Smooth muscle cell (in vitro differentiated cells): ENCODE data around the gene ADD1. TPM values are rescaled to one million over a fixed set of nuclear protein-coding genes. Genes with fewer than 3 reads are reported as not detected.

Experiments used
- DNase-seq: peaks from one replicate; lab custom pipeline; 2025; ENCODE audit not compliant: unreplicated experiment; lab: John Stamatoyannopoulos, UW
- H2AFZ ChIP-seq: fragments of 200-600 bp; sonication (generic); 2 replicates; pipeline ENCODE4 v1.6.0; 2016; ENCODE audit warnings: antibody characterized with exemption, low read depth, mild to moderate bottlenecking
- H3F3A ChIP-seq: fragments of 200-600 bp; sonication (generic); 2 replicates; pipeline ENCODE4 v1.6.0; 2017; ENCODE audit warnings: antibody characterized with exemption, low read depth
- H3K27ac ChIP-seq: fragments of 200-600 bp; sonication (generic); 2 replicates; pipeline ENCODE4 v1.5.1; 2016; ENCODE audit warnings: low read depth, mild to moderate bottlenecking
- H3K27me3 ChIP-seq: fragments of 200-600 bp; sonication (generic); 2 replicates; pipeline ENCODE4 v1.6.1; 2016; ENCODE audit warnings: low read depth, mild to moderate bottlenecking
- H3K36me3 ChIP-seq: fragments of 200-600 bp; sonication (generic); 2 replicates; pipeline ENCODE4 v1.5.1; 2016; ENCODE audit warnings: low read depth
- H3K4me1 ChIP-seq: fragments of 200-600 bp; sonication (generic); 2 replicates; pipeline ENCODE4 v1.5.1; 2016; ENCODE audit warnings: low read depth
- H3K4me2 ChIP-seq: fragments of 200-600 bp; sonication (generic); 2 replicates; pipeline ENCODE4 v1.6.0; 2016; ENCODE audit warnings: mild to moderate bottlenecking
- H3K4me3 ChIP-seq: fragments of 200-600 bp; sonication (generic); 2 replicates; pipeline ENCODE4 v1.5.1; 2016; ENCODE audit warnings: mild to moderate bottlenecking
- H3K79me2 ChIP-seq: fragments of 200-600 bp; sonication (generic); 2 replicates; pipeline ENCODE4 v1.6.0; 2016; ENCODE audit warnings: low read depth, mild to moderate bottlenecking
- H3K9ac ChIP-seq: fragments of 200-600 bp; sonication (generic); 2 replicates; pipeline ENCODE4 v1.6.0; 2016; ENCODE audit warnings: low read depth
- H3K9me3 ChIP-seq: fragments of 200-600 bp; sonication (generic); replicated peaks from 2 replicates; pipeline ENCODE4 v1.5.1; 2016; ENCODE audit warnings: low read depth
- H4K20me1 ChIP-seq: fragments of 200-600 bp; sonication (generic); 2 replicates; pipeline ENCODE4 v1.6.0; 2016; ENCODE audit warnings: low read depth
- CTCF ChIP-seq: fragments of 200-600 bp; sonication (generic); IDR thresholded peaks from 2 replicates; pipeline ENCODE4 v1.5.1; 2017; ENCODE audit warnings: borderline replicate concordance, mild to moderate bottlenecking, antibody characterized with exemption; ENCODE audit not compliant: insufficient read depth, poor library complexity, severe bottlenecking
- WGBS: methylation state at CpG from one replicate; pipeline ENCODE4 v1.1.7; 2016; ENCODE audit warnings: low lambda C conversion rate; 5-methylcytosine and 5-hydroxymethylcytosine counted together
- polyA plus RNA-seq: library from polyadenylated mRNA; unstranded; fragments of >200 nt; fragmentation: Nextera tagmentation; extraction: Ambion mirVana; gene quantifications from 2 replicates; pipeline ENCODE4 v1.2.1, GENCODE V29; 2016
- total RNA-seq: library from RNA; depleted of rRNA; stranded (reverse); fragments of >200 nt; gene quantifications from 2 replicates; pipeline ENCODE4 v1.2.3, GENCODE V29; 2014

Gene ADD1
- total and polyA plus RNA-seq, 2 experiments from 2014 or later: 109 to 175 TPM

GRCh38 chr4:2795893-2796848 is 47.5 kb upstream of the ADD1 start:
- Histone ChIP-seq H3F3A (no peaks in the 10 kb centered on the region), H3K27ac (peak overlapping the region; percentile 11), H3K79me2 (peaks cover 53% of the 10 kb centered on the region), H4K20me1 (peaks cover 23% of the 10 kb centered on the region), H3K9me3 (no peaks in the 10 kb centered on the region), H3K27me3 (no peaks in the 10 kb centered on the region), H3K4me2 (peak overlapping the region; percentile 92), H3K4me3 (no peak overlapping the region), H3K36me3 (no peaks in the 10 kb centered on the region), H3K9ac (no peak overlapping the region), H3K4me1 (peaks cover 26% of the 10 kb centered on the region), H2AFZ (no peak overlapping the region)
- TF ChIP-seq CTCF: no peak
- WGBS: 79% methylated on average over 27 of the region's 27 CpGs
- DNase-seq: no peak

GRCh38 chr4:2796849-2797544 is 46.6 kb upstream of the ADD1 start:
- Histone ChIP-seq H2AFZ (no peak overlapping the region), H3F3A (no peaks in the 10 kb centered on the region), H4K20me1 (peaks cover 32% of the 10 kb centered on the region), H3K36me3 (no peaks in the 10 kb centered on the region), H3K4me1 (peaks cover 29% of the 10 kb centered on the region), H3K79me2 (peaks cover 55% of the 10 kb centered on the region), H3K9ac (no peak overlapping the region), H3K4me3 (no peak overlapping the region), H3K27me3 (no peaks in the 10 kb centered on the region), H3K9me3 (no peaks in the 10 kb centered on the region), H3K27ac (peak overlapping the region; percentile 11), H3K4me2 (no peak overlapping the region)
- WGBS: 93% methylated on average over 13 of the region's 13 CpGs
- TF ChIP-seq CTCF: no peak
- no peak for DNase-seq

- Histone ChIP-seq H4K20me1 (peaks cover 36% of the 10 kb centered on the region), H2AFZ (no peak overlapping the region), H3K27ac (no peak overlapping the region), H3K9me3 (no peaks in the 10 kb centered on the region), H3K4me1 (peaks cover 29% of the 10 kb centered on the region), H3K36me3 (no peaks in the 10 kb centered on the region), H3F3A (no peaks in the 10 kb centered on the region), H3K79me2 (peaks cover 63% of the 10 kb centered on the region), H3K4me3 (no peak overlapping the region), H3K27me3 (no peaks in the 10 kb centered on the region), H3K4me2 (no peak overlapping the region), H3K9ac (no peak overlapping the region)
- 92% methylated on average over 22 of the region's 23 CpGs for WGBS
- TF ChIP-seq CTCF: no peak
- no peak for DNase-seq
Observed at GRCh38 chr4:2797545-2798305, 45.9 kb upstream of the ADD1 start.
